SK-N-SH (cell line): ENCODE data around the gene SMYD3. TPM values are rescaled to one million over a fixed set of nuclear protein-coding genes. Genes with fewer than 3 reads are reported as not detected.

Experiments used
- CTCF ChIA-PET: fragments of 300-600, 350-600 bp; formaldehyde crosslinking; extraction: SDS; loops from one replicate; lab custom pipeline; 2021; lab: Yijun Ruan, JAX
- POLR2A ChIA-PET: fragments of 350-600 bp; sonication (Branson Sonifier 250); formaldehyde crosslinking; extraction: SDS; loops from one replicate; lab custom pipeline; 2020; ENCODE audit warnings: antibody characterized with exemption, inconsistent platforms; lab: Yijun Ruan, JAX
- DNase-seq: peaks from one replicate; pipeline ENCODE4 v3.0.0; 2012
- H2AFZ ChIP-seq: fragments of 200-600 bp; sonication (generic); 2 replicates; pipeline ENCODE4 v1.8.1; 2016; ENCODE audit warnings: antibody characterized with exemption, mild to moderate bottlenecking, low read depth
- H3F3A ChIP-seq: fragments of 200-600 bp; sonication (generic); replicated peaks from 2 replicates; pipeline ENCODE3; 2016; ENCODE audit warnings: antibody characterized with exemption, mild to moderate bottlenecking; ENCODE audit not compliant: insufficient read depth
- H3K27ac ChIP-seq, 2 experiments: fragments of 200-500 bp in 1 of 2; fragments of 200-600 bp in 1 of 2; sonication (Bioruptor generic) in 1 of 2; sonication (generic), shearing (Covaris generic) in 1 of 2; 2 replicates each; pipeline versions ENCODE4 v1.5.1 to v1.6.1; 2014 to 2016; ENCODE audit warnings: low read depth in 2 of 2, inconsistent platforms in 1 of 2, low read length in 1 of 2, mild to moderate bottlenecking in 1 of 2, mixed read lengths in 1 of 2
- H3K27me3 ChIP-seq: fragments of 200-600 bp; sonication (generic), shearing (Covaris generic); 2 replicates; pipeline ENCODE4 v1.6.1; 2016; ENCODE audit warnings: mixed run types; ENCODE audit not compliant: insufficient read depth
- H3K36me3 ChIP-seq, 2 experiments: fragments of 200-500 bp in 1 of 2; fragments of 200-600 bp in 1 of 2; sonication (Bioruptor generic) in 1 of 2; sonication (generic) in 1 of 2; replicated peaks in 1 of 2; 2 replicates each; pipeline versions ENCODE3 to v1.5.1; 2014 to 2016; ENCODE audit warnings: low read length in 1 of 2, mild to moderate bottlenecking in 1 of 2; ENCODE audit not compliant: insufficient read depth in 2 of 2, control insufficient read depth in 1 of 2
- H3K4me1 ChIP-seq, 2 experiments: fragments of 200-500 bp in 1 of 2; fragments of 200-600 bp in 1 of 2; sonication (Bioruptor generic) in 1 of 2; sonication (generic), shearing (Covaris generic) in 1 of 2; 2 replicates each; pipeline versions ENCODE4 v1.5.1 to v1.6.1; 2014 to 2016; ENCODE audit warnings: low read depth in 1 of 2, low read length in 1 of 2, mixed run types in 1 of 2; ENCODE audit not compliant: insufficient read depth in 2 of 2, control insufficient read depth in 1 of 2
- H3K4me2 ChIP-seq: fragments of 200-600 bp; sonication (generic), shearing (Covaris generic); 2 replicates; pipeline ENCODE4 v1.6.1; 2017; ENCODE audit warnings: mixed run types
- H3K4me3 ChIP-seq, 2 experiments: fragments of 200-500 bp in 1 of 2; fragments of 200-600 bp in 1 of 2; sonication (Bioruptor generic) in 1 of 2; sonication (generic), shearing (Covaris generic) in 1 of 2; 2 replicates each; pipeline versions ENCODE4 v1.5.1 to v1.8.1; 2014 to 2016; ENCODE audit warnings: low read depth in 2 of 2, inconsistent platforms in 1 of 2, low read length in 1 of 2, mild to moderate bottlenecking in 1 of 2, mixed read lengths in 1 of 2, moderate library complexity in 1 of 2
- H3K79me2 ChIP-seq: fragments of 200-600 bp; sonication (generic); 2 replicates; pipeline ENCODE4 v1.8.1; 2017; ENCODE audit warnings: mild to moderate bottlenecking; ENCODE audit not compliant: insufficient read depth
- H3K9ac ChIP-seq: fragments of 200-600 bp; sonication (generic); 2 replicates; pipeline ENCODE4 v1.6.1; 2017; ENCODE audit warnings: mixed run types
- H3K9me2 ChIP-seq: fragments of 200-600 bp; sonication (generic); 2 replicates; pipeline ENCODE4 v1.6.1; 2017; ENCODE audit warnings: mixed run types
- H3K9me3 ChIP-seq: fragments of 200-600 bp; sonication (generic); 2 replicates; pipeline ENCODE4 v1.6.1; 2017; ENCODE audit warnings: mixed run types, mild to moderate bottlenecking, moderate library complexity
- H4K20me1 ChIP-seq: fragments of 200-600 bp; sonication (generic); 2 replicates; pipeline ENCODE4 v1.6.1; 2017; ENCODE audit warnings: mild to moderate bottlenecking, mixed run types; ENCODE audit not compliant: insufficient read depth
- EP300 ChIP-seq, 2 experiments: IDR thresholded peaks; 2 replicates each; pipeline versions ENCODE4 v1.4.0 to v1.6.1; 2012; ENCODE audit warnings: borderline replicate concordance in 1 of 2, low read depth in 1 of 2, low read length in 1 of 2
- EZH2phosphoT487 ChIP-seq: fragments of 200-600 bp; sonication (generic); IDR thresholded peaks from 2 replicates; pipeline ENCODE4 v1.6.1; 2017; ENCODE audit warnings: low read depth, mixed run types, mild to moderate bottlenecking, antibody characterized with exemption, moderate library complexity, borderline replicate concordance
- FOSL2 ChIP-seq: IDR thresholded peaks from 2 replicates; pipeline ENCODE4 v1.4.0; 2012; ENCODE audit warnings: low read depth, mild to moderate bottlenecking, moderate library complexity, borderline replicate concordance
- FOXM1 ChIP-seq: IDR thresholded peaks from 2 replicates; pipeline ENCODE4 v1.4.0; 2012; ENCODE audit warnings: low read depth, mild to moderate bottlenecking
- GABPA ChIP-seq: IDR thresholded peaks from 2 replicates; pipeline ENCODE4 v1.4.0; 2012; ENCODE audit warnings: low read depth, mild to moderate bottlenecking
- NFIC ChIP-seq: IDR thresholded peaks from 2 replicates; pipeline ENCODE4 v1.4.0; 2012; ENCODE audit warnings: borderline replicate concordance
- RFX5 ChIP-seq: IDR thresholded peaks from 2 replicates; pipeline ENCODE4 v1.6.1; 2012; ENCODE audit warnings: mild to moderate bottlenecking, improper control_type of control experiment, low read length
- RXRA ChIP-seq: IDR thresholded peaks from 2 replicates; pipeline ENCODE4 v1.4.0; 2012; ENCODE audit warnings: low read depth, mild to moderate bottlenecking, borderline replicate concordance
- SIN3A ChIP-seq: IDR thresholded peaks from 2 replicates; pipeline ENCODE4 v1.6.1; 2012; ENCODE audit warnings: low read depth, mild to moderate bottlenecking, low read length, moderate library complexity, borderline replicate concordance
- TAF1 ChIP-seq: IDR thresholded peaks from 2 replicates; pipeline ENCODE4 v1.6.1; 2012; ENCODE audit warnings: low read depth, mild to moderate bottlenecking, low read length, moderate library complexity, borderline replicate concordance
- WGBS: methylation state at CpG from one replicate; pipeline ENCODE4 v1.1.6; 2017; ENCODE audit warnings: low lambda C conversion rate; 5-methylcytosine and 5-hydroxymethylcytosine counted together
- polyA plus RNA-seq, 3 experiments: library from polyadenylated mRNA; depleted of rRNA; stranded (reverse); fragments of >200 nt; gene quantifications; 2 replicates each; pipeline ENCODE4 v1.2.3, GENCODE V29; 2012
- TF ChIP-seq, protein P1 (sequence below): IDR thresholded peaks from 2 replicates; pipeline ENCODE4 v1.4.0; 2012; ENCODE audit warnings: low read depth
- TF ChIP-seq, protein P2 (sequence below): IDR thresholded peaks from 2 replicates; pipeline ENCODE4; 2012

Gene SMYD3
- polyA plus RNA-seq, 1 of the 3 experiments (the other 2 are of a cell fraction): 31.4 TPM

DNA sequence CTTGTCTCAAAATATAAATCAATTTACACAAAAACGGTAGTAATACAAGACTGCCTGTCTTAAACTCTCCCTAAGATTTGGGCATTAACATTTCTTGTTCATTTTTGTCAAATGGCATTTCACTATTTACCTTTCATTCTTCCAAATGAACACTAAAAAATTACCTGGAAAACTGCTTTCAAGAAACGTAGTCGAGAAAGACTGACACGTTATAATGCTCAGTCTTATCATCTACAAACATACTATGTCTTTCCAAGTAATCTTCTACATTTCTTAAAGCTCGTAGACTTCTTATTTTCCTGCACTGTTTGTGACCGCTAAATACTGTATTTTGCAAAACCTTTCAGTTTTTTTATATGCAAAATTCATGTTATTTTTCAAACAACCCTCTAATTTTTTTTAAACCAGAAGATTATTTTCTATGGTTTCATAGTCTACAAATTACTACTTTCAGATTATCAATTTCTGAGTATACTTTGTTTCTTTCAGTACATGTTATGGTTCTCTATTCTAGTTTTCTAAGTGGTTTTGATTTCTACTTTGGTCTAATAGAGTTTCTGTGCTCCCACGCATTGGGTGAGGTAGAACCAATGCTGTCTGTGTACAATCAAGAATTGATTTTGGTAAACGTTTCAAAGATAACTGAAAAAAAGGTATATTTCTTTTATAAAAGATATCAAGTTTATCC, 336.4 kb downstream of the SMYD3 start:
- TF ChIP-seq, protein P1, sequence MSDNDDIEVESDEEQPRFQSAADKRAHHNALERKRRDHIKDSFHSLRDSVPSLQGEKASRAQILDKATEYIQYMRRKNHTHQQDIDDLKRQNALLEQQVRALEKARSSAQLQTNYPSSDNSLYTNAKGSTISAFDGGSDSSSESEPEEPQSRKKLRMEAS: no peak
- TF ChIP-seq EP300 (IDR thresholded peaks at IDR 0.05; ENCODE audit: borderline replicate concordance in 1 of 2, low read depth in 1 of 2, low read length in 1 of 2) (no peak), SIN3A (no peak), FOSL2 (no peak), RFX5 (no peak), EZH2phosphoT487 (no peak)
- TF ChIP-seq, protein P2, sequence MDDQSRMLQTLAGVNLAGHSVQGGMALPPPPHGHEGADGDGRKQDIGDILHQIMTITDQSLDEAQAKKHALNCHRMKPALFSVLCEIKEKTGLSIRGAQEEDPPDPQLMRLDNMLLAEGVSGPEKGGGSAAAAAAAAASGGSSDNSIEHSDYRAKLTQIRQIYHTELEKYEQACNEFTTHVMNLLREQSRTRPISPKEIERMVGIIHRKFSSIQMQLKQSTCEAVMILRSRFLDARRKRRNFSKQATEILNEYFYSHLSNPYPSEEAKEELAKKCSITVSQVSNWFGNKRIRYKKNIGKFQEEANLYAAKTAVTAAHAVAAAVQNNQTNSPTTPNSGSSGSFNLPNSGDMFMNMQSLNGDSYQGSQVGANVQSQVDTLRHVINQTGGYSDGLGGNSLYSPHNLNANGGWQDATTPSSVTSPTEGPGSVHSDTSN: no peak
- TF ChIP-seq, all 33 proteins: peak for 0
- Histone ChIP-seq H3K79me2 (no peaks in the 10 kb centered on the region), H3K4me3 (no peak overlapping the region), H3K27me3 (no peaks in the 10 kb centered on the region), H3K9ac (no peak overlapping the region), H3F3A (no peaks in the 10 kb centered on the region), H4K20me1 (no peaks in the 10 kb centered on the region), H2AFZ (0 out of 2 replicates have a peak overlapping the region, but pooled peaks have one; percentile 35), H3K4me1 (no peaks in the 10 kb centered on the region), H3K4me2 (no peak overlapping the region), H3K27ac (no peak overlapping the region), H3K9me3 (no peaks in the 10 kb centered on the region), H3K9me2 (no peaks in the 10 kb centered on the region), H3K36me3 (no peaks in the 10 kb centered on the region)
- CTCF ChIA-PET: no interaction called here
- POLR2A ChIA-PET: no interaction called here
- DNase-seq: no peak
- 95% methylated on average over 8 of the region's 8 CpGs for WGBS

DNA sequence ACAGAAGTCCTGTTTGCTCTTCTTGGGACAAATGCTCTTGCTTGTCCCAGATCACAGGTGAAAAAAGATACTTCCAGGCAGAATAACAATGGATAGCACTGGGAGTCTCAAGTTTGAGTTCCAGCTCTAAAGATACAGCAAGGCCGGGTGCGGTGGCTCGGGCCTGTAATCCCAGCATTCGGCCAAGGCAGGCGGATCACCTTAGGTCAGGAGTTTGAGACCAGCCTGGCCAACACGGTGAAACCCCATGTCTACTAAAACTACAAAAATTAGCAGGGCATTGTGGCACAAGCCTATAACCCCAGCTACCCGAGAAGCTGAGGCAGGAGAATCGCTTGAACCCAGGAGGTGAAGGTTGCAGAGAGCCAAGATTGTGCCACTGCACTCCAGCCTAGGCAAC, 337.6 kb downstream of the SMYD3 start:
- H3K27me3 ChIP-seq: no peaks in the 10 kb centered on the region
- CTCF ChIA-PET: no interaction called here
- WGBS: 95% methylated on average over 8 of the region's 8 CpGs
- TF ChIP-seq GABPA (no peak), NFIC (no peak), TAF1 (no peak), RFX5 (no peak), RXRA (no peak), FOXM1 (no peak)
- TF ChIP-seq, protein P1: no peak
- TF ChIP-seq, protein P2: no peak
- TF ChIP-seq, all 33 proteins: peak for 0
- DNase-seq: no peak
- no peak overlapping the region for H3K9ac ChIP-seq
- no peaks in the 10 kb centered on the region for H4K20me1 ChIP-seq
- no peak overlapping the region for H3K4me3 ChIP-seq
- H3K36me3 ChIP-seq: no peaks in the 10 kb centered on the region
- H3K79me2 ChIP-seq: no peaks in the 10 kb centered on the region
- no peaks in the 10 kb centered on the region for H3F3A ChIP-seq
- H3K4me1 ChIP-seq: no peaks in the 10 kb centered on the region
- H3K9me3 ChIP-seq: no peaks in the 10 kb centered on the region
- no peak overlapping the region for H2AFZ ChIP-seq
- POLR2A ChIA-PET: no interaction called here
- no peak overlapping the region for H3K27ac ChIP-seq
- no peak overlapping the region for H3K4me2 ChIP-seq
- no peaks in the 10 kb centered on the region for H3K9me2 ChIP-seq
